Astrocyte of the cerebellum (primary cell): ENCODE measurements around the gene MIER2.
"Not testable (repeated sequence)": the region's sequence is repeated elsewhere in the genome, so short reads cannot be mapped to it uniquely, and the experiment has no call there.

Source experiments
- DNase-seq: peaks from one replicate; pipeline ENCODE4 v3.0.0-alpha.2; 2011; ENCODE audit warnings: low read depth
- H3K4me3 ChIP-seq: 2 replicates; pipeline ENCODE4 v1.5.1; 2011; ENCODE audit warnings: mild to moderate bottlenecking, low read depth, low read length, moderate library complexity
- in situ Hi-C: cut with HindIII; loops from 2 replicates; pipeline ENCODE4 v1.10.0; 2017; ENCODE audit warnings: low sequenced_read_pairs
- TF ChIP-seq, protein P1 (sequence below): IDR thresholded peaks from 2 replicates; pipeline ENCODE4 v1.5.1; 2012; ENCODE audit warnings: low read length, low read depth, moderate library complexity, mild to moderate bottlenecking; ENCODE audit errors: missing control alignments

Gene MIER2, protein sequence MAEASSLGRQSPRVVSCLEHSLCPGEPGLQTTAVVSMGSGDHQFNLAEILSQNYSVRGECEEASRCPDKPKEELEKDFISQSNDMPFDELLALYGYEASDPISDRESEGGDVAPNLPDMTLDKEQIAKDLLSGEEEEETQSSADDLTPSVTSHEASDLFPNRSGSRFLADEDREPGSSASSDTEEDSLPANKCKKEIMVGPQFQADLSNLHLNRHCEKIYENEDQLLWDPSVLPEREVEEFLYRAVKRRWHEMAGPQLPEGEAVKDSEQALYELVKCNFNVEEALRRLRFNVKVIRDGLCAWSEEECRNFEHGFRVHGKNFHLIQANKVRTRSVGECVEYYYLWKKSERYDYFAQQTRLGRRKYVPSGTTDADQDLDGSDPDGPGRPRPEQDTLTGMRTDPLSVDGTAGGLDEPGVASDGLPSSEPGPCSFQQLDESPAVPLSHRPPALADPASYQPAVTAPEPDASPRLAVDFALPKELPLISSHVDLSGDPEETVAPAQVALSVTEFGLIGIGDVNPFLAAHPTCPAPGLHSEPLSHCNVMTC

GRCh38 chr19:344625-345319, at the start of gene MIER2:
MIER2 (minus strand) TSS chr19:344796; CDS start chr19:344782, 14 bp downstream.
- TF ChIP-seq, protein P1, sequence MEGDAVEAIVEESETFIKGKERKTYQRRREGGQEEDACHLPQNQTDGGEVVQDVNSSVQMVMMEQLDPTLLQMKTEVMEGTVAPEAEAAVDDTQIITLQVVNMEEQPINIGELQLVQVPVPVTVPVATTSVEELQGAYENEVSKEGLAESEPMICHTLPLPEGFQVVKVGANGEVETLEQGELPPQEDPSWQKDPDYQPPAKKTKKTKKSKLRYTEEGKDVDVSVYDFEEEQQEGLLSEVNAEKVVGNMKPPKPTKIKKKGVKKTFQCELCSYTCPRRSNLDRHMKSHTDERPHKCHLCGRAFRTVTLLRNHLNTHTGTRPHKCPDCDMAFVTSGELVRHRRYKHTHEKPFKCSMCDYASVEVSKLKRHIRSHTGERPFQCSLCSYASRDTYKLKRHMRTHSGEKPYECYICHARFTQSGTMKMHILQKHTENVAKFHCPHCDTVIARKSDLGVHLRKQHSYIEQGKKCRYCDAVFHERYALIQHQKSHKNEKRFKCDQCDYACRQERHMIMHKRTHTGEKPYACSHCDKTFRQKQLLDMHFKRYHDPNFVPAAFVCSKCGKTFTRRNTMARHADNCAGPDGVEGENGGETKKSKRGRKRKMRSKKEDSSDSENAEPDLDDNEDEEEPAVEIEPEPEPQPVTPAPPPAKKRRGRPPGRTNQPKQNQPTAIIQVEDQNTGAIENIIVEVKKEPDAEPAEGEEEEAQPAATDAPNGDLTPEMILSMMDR, result no peak
- peak within 1 kb of the TSS; percentile 62 for H3K4me3 ChIP-seq
- peak; percentile 28 for DNase-seq
- in situ Hi-C loops, result no loop called here

DNA sequence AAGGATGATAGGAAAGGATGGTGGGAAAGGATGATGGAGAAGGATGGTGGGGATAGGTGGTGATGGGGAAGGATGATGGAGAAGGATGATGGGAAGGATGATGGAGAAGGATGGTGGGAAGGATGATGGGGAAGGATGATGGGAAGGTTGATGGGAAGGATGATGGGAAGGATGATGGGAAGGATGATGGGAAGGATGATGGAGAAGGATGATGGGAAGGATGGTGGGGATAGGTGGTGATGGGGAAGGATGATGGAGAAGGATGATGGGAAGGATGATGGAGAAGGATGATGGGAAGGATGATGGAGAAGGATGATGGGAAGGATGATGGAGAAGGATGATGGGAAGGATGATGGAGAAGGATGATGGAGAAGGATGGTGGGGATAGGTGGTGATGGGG, 49.0 kb upstream of the MIER2 start:
- in situ Hi-C loops, H3K4me3 ChIP-seq, DNase-seq: not testable (repeated sequence)

DNA sequence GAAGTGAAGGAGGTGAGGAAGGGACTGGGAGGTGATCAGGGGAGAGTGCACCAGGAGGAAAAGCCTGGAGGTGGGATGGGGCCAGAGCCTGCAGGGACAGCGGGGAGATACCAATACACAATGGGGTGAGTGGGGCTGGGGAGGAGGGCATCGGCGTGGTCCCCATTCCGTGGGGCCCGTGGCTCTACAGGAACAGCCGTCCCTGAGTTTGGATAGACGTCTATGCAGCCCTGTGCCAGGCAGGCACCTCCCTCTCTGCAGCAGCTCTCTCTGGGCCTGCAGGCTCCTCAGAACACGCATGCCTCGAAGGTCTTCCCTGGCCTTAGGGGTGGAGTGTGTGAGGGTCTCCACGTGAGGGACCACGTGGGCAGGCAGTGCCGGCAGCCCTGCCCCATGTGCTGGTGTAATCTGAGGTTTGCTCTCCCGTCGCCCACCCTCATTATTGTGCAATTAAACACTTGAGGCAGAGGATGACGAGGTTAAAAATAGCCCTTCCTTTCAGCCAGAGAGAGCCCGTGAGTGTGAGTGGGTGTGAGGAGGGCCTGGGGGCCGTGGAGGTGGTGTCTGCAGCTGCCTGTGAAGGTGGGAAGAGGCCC, 47.9 kb upstream of the MIER2 start:
- in situ Hi-C loops, result no loop called here
- TF ChIP-seq, protein P1, result no peak
- H3K4me3 ChIP-seq, result no peak overlapping the region
- DNase-seq, result no peak

DNA sequence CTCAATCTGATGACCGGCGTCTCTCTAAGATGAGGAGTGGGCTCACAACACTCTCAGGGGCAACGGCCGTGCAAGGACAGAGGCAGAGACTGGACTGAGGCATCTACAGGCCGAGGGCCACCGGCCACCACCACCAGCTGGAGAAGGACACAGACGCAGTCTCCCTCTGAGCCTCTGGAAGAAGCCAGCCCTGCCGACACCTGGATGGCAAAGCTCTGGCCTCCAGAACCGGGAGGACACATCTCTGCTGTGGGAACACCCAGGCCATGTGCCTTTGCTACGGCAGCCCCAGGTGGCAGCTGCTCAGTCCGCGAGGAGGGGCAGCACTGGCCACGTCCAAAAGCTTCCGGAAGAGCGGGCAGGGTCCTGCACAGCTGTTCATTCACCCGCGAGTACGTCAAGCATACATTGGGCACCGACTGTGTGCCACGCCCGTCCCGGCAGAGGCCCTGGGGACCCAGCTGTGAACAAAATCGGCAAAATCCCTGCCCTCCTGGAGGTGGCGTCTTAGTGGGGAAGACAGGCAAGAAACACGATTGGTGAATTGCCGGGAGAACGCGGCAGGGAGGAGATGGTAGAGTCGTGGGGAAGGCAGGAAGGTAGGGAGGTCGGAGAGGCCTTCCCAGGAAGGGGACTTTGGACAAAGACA, 47.3 kb upstream of the MIER2 start:
- TF ChIP-seq, protein P1, result no peak
- in situ Hi-C loops, result no loop called here
- no peak for DNase-seq
- H3K4me3 ChIP-seq, result no peak overlapping the region

GRCh38 chr19:391207-391557, 46.6 kb upstream of the MIER2 start:
- DNase-seq, result no peak
- H3K4me3 ChIP-seq, result no peak overlapping the region
- in situ Hi-C loops, result no loop called here
- TF ChIP-seq, protein P1, result no peak

DNA sequence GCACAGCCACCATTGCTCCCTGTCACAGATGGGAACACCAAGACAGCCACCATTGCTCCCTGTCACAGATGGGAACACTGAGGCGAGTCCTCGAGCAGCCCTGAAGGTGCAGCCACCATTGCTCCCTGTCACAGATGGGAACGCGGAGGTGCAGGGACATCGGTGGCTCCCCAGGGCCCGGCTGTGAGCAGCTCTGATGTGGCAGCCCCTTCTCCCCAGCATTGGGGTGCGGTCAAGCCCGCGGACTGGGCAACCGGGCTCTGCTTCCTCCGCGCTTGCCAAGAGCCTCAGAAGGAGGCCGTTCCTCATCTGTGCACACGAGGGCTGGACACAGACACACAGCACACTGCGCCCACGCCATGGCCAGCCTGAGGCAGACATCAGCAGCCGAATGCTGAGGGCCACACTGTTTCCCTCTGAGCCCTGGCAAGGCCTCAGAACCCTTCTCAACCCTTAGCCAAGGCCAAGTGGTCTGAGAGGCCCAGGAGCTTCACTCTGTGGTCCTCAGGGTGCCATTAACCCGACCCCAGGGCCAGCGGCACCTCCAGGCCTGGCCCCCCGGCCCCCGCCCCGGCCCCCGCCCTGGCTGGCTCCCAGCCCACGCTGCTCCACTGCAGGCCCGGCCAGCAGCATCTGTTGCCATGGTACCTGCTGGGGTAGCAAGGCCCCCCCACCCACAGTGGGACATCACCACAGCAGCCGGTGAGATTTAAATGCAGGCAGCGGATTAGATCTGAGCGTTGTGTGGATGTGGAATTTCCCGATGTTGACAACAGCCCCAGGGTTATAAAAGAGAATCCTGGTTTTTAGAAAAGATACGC, 46.0 kb upstream of the MIER2 start:
- TF ChIP-seq, protein P1, result no peak
- H3K4me3 ChIP-seq, result no peak overlapping the region
- in situ Hi-C loops, result no loop called here
- no peak for DNase-seq
